AG10803 (cell line): Measurements from ENCODE around the gene SLC13A3.

Experiments used
- DNase-seq: peaks from one replicate; pipeline ENCODE4 v3.0.0; 2010; ENCODE audit warnings: low read depth
- H3K4me3 ChIP-seq: 2 replicates; pipeline ENCODE4 v1.5.1; 2011; ENCODE audit warnings: mild to moderate bottlenecking, low read length, control low read depth
- TF ChIP-seq, protein P1 (sequence below): conservative IDR thresholded peaks from 2 replicates; pipeline ENCODE4 v1.5.1; 2011; ENCODE audit warnings: mild to moderate bottlenecking, low read length, control low read depth, inconsistent platforms

Gene SLC13A3

DNA sequence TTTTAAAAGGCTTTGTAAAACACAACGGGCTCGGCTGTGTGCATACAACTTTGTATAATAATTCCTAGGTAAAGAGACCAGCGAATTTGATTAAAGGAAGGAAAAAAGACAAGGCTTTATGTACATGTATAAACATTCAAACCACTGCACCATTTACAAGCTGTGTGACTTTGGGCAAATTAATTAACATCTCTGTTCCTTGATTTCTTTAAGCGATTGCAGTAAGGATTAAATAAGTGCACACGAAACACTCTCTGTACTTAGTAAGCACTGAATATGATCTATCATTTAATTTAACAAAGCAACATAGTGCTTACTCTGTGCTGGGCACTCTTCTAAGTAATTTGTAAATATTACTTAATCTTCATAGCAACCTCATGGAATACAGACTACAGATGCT, 81.3 kb downstream of the SLC13A3 start:
- TF ChIP-seq, protein P1, sequence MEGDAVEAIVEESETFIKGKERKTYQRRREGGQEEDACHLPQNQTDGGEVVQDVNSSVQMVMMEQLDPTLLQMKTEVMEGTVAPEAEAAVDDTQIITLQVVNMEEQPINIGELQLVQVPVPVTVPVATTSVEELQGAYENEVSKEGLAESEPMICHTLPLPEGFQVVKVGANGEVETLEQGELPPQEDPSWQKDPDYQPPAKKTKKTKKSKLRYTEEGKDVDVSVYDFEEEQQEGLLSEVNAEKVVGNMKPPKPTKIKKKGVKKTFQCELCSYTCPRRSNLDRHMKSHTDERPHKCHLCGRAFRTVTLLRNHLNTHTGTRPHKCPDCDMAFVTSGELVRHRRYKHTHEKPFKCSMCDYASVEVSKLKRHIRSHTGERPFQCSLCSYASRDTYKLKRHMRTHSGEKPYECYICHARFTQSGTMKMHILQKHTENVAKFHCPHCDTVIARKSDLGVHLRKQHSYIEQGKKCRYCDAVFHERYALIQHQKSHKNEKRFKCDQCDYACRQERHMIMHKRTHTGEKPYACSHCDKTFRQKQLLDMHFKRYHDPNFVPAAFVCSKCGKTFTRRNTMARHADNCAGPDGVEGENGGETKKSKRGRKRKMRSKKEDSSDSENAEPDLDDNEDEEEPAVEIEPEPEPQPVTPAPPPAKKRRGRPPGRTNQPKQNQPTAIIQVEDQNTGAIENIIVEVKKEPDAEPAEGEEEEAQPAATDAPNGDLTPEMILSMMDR: no peak
- H3K4me3 ChIP-seq: no peak overlapping the region
- no peak for DNase-seq

DNA sequence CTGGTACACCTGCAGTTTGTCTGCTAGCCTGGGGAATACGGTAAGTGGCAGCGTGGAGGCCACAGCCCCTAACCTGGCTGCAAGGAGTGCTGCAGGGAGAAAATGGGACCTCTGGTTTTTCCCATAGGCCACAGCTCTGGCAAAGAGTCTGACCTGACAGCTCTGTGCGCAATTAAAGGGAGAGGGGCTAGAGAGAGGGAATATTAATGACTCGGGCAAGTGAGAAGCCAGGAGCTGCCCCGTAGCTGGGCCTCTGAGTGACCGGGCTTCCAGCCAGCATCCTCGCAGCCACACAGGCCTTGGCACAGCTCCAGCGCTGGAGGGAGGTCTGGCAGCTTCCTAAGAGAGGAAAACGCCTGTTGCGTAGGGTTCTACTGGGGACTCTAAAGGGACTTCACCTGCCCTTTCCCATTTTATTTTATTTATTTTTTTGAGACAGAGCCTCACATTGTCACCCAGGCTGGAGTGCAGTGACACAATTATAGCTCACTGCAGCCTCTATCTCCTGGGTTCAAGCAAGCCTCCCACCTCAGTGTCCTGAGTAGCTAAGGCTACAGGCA, 82.6 kb downstream of the SLC13A3 start:
- TF ChIP-seq, protein P1: no peak
- DNase-seq: peak; percentile 63
- no peak overlapping the region for H3K4me3 ChIP-seq

DNA sequence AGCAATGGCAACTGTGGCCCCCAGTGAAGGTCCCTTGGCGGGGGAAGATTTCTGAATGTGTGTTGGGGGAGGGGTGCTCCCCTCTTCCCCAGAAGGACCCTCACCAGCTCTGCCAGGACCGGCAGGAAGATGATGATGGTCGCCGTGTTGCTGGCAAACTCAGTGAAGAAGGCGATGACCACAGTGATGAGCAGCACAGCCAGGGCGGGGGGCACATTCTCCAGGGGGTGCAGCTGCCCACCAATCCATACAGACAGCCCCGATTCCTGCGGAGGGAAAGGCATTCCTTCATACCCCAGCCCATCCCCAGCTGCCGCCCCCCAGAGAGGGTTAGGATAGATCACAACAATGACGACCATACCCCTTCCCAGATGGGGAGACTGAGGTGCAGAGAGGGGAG, 85.1 kb downstream of the SLC13A3 start:
- no peak overlapping the region for H3K4me3 ChIP-seq
- DNase-seq: no peak
- TF ChIP-seq, protein P1: no peak

DNA sequence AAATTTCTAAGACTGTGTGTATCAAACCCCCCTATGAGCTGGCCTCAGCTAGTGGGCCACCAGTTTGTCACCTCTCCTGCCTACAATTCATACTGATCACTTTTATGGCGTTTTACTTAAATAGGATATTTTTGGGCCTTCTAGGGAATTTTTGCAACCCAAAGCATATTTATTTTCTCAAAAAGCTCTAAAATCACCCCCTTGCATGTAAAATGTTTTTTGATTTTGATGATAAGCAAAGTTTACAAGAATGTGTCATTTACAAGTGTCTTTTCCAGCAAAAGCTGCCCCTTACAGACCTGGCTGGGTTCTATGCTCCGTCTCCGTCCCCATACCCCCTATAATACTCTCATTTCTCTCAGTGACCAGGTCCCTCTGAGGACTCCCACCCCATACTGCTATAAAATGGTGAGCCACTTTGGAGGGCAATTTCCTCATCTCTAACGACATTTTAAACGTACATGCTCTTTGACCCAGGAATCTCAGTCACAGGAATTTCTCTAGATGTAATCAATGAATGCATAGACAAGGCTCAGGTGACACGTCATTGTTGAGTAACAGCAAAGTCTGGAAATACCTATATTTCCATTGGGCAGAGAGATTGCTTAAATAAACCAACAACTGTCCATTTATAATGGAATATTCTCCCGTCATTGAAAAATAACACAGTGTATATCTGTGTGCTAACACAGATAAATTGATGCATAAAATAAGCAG, 86.9 kb downstream of the SLC13A3 start:
- TF ChIP-seq, protein P1: no peak

DNA sequence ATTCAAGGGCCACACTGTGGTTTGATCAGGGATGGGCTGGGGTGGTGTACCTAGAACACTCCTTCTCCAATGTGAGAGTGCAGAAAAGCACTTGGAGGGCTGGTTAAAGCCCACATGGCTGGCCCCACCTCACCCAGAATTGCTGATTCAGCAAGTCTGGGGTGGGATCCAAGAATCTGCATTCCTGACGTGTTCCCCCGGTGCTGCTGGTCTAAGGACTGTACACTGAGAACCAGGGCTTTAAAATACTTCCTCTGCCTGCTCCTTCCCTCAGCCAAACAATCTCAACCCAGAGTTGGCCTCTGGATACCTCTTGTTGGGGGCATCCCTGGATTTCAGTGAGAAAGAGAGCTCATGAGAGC, 87.4 kb downstream of the SLC13A3 start:
- no peak for DNase-seq
- TF ChIP-seq, protein P1: no peak
- H3K4me3 ChIP-seq: no peak overlapping the region

More for the DNA sequence above, 86.9 kb downstream of the SLC13A3 start:
- no peak for DNase-seq
- H3K4me3 ChIP-seq: no peak overlapping the region

DNA sequence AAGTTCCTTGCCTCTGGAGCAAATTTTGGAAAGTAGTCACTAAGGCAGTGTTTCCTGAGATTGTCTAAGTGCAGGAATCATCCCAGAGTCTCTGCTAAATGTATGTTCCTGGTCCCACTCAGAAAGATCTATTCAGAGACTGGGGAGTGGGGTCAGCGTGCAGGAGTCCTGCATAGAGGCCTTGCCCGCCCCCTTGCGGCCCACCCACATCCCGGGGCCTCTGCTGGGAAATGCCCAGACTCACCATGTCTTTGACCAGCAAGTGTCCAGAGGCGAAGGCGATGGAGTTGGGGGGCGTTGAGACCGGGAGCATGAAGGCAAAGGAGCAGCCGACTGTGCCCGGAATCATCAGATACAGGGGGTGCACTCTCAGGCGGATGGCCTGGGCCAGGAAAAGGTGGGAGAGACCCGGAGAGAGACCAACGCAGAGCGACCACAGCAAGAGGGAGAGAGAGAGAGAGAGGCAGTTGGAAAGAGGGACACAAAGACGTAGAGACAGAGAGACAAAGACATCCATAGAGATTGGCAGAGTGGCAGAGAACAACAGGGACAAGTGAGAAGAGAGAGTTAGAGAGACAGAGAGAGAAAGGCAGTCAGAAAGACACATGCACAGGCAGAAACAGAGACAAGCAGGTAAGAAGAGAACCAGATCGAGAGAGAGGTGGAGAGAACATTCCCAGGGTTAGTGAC, 87.9 kb downstream of the SLC13A3 start:
- no peak for DNase-seq
- TF ChIP-seq, protein P1: no peak; the same call in 1 of the 2 replicates
- H3K4me3 ChIP-seq: no peak overlapping the region; the same call in 1 of the 2 replicates
